Fibroblast of lung (primary cell): Measurements from ENCODE around the gene NKD1.

ENCODE experiments used
- CTCF ChIP-seq, 2 donors: IDR thresholded peaks in 1 of 2; conservative IDR thresholded peaks in 1 of 2; 1 replicate in 1 of 2; 2 replicates in 1 of 2; pipeline ENCODE4 v1.5.1; 2011 to 2012; ENCODE audit warnings: low read length in 2 of 2, control low read depth in 1 of 2, inconsistent platforms in 1 of 2, low read depth in 1 of 2, mild to moderate bottlenecking in 1 of 2
- EZH2 ChIP-seq: IDR thresholded peaks from 2 replicates; pipeline ENCODE4 v1.5.1; 2012; ENCODE audit warnings: low read length, control low read depth, mild to moderate bottlenecking; ENCODE audit errors: missing control alignments

DNA sequence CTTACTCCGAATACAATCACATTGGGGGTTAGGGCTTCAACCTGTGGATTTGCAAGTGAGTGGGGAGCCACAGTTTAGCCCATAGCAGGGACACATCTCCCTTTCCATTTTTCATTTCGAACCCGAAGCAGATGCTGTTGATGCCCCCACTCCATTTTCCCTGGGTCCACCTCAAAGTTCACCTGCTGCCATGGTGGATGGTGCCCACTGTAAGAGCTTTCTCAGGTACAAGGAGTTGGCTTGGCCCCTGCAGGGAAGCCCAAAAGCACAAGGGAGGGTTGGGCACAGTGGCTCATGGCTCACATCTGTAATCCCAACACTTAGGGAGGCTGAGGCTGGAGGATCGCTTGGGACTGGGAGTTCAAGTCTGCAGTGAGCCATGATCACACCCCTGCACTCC lies 81.1 kb downstream of the NKD1 start:
- TF ChIP-seq CTCF (conservative IDR thresholded peaks at IDR 0.05 in 1 of 2, IDR thresholded peaks at IDR 0.05 in 1 of 2; ENCODE audit: low read depth in 1 of 2, low read length in 2 of 2) (no peak), EZH2 (no peak)
